HEK293 (cell line): Measurements from ENCODE around the gene CEBPZ.

ENCODE experiments used
- YY1 ChIP-seq: fragments of 450-650 bp; formaldehyde crosslinking; IDR thresholded peaks from 2 replicates; pipeline ENCODE4 v1.5.1; 2018; ENCODE audit warnings: missing biosample characterization, missing genetic modification characterization
- ZBTB48 ChIP-seq: fragments of 450-650 bp; formaldehyde crosslinking; IDR thresholded peaks from 2 replicates; pipeline ENCODE4 v1.5.1; 2016; ENCODE audit warnings: missing biosample characterization, missing genetic modification characterization
- ZFP37 ChIP-seq: fragments of 450-650 bp; formaldehyde crosslinking; IDR thresholded peaks from 2 replicates; pipeline ENCODE4 v1.5.1; 2016; ENCODE audit warnings: missing biosample characterization, missing genetic modification characterization
- ZNF747 ChIP-seq: fragments of 450-650 bp; formaldehyde crosslinking; IDR thresholded peaks from 2 replicates; pipeline ENCODE4 v1.5.1; 2016; ENCODE audit warnings: missing biosample characterization, missing genetic modification characterization
- TF ChIP-seq, protein P1 (sequence below): fragments of 450-650 bp; formaldehyde crosslinking; IDR thresholded peaks from 2 replicates; pipeline ENCODE4 v1.5.1; 2016; ENCODE audit warnings: missing biosample characterization, missing genetic modification characterization

DNA sequence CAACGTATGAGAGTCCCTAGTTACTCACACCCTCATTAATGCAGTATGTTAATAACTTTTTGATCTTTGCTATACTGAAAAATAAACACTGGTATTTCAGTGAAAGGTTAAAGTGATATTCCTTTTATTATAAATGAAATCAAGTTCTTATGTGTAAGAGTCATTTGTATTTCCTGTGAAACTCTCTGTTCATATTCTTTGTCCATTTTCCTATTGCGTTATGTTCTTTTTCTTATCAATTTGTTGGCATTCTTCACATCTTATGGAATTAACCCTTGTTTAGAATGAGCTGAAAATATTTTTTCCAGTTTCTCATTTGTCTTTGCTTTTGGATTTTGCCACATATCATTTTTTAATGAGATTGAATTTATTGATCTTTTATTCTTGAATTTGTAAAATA lies 44.9 kb upstream of the CEBPZ start:
- TF ChIP-seq ZFP37: no peak
- TF ChIP-seq ZBTB48 (tag by site-specific recombination): no peak
- TF ChIP-seq, protein P1, sequence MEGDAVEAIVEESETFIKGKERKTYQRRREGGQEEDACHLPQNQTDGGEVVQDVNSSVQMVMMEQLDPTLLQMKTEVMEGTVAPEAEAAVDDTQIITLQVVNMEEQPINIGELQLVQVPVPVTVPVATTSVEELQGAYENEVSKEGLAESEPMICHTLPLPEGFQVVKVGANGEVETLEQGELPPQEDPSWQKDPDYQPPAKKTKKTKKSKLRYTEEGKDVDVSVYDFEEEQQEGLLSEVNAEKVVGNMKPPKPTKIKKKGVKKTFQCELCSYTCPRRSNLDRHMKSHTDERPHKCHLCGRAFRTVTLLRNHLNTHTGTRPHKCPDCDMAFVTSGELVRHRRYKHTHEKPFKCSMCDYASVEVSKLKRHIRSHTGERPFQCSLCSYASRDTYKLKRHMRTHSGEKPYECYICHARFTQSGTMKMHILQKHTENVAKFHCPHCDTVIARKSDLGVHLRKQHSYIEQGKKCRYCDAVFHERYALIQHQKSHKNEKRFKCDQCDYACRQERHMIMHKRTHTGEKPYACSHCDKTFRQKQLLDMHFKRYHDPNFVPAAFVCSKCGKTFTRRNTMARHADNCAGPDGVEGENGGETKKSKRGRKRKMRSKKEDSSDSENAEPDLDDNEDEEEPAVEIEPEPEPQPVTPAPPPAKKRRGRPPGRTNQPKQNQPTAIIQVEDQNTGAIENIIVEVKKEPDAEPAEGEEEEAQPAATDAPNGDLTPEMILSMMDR (tag by site-specific recombination): no peak
- no peak for TF ChIP-seq YY1 (tag by site-specific recombination)
- TF ChIP-seq ZNF747 (tag by site-specific recombination): no peak
